ENCODE data around the gene CIT. TPM values are rescaled to one million over a fixed set of nuclear protein-coding genes. Genes with fewer than 3 reads are reported as not detected.

CIT gene
- total and polyA plus RNA-seq, 8 donors = 7.0 to 33.2 (median 20.8) TPM

GRCh38 chr12:119797090-119797489 lies 80.0 kb downstream of the CIT start:
- no peak overlapping the region for H3K4me3 ChIP-seq
- H3K36me3 ChIP-seq = no peaks in the 10 kb centered on the region
- intact Hi-C loops (cut with DNase I) = no loop called here
- no peaks in the 10 kb centered on the region for H3K9me3 ChIP-seq
- H3K4me1 ChIP-seq = no peaks in the 10 kb centered on the region
- no peak for ATAC-seq
- no peak for DNase-seq
- no peak overlapping the region for H3K27ac ChIP-seq
- no peaks in the 10 kb centered on the region for H3K27me3 ChIP-seq
- no peak for TF ChIP-seq CTCF (IDR thresholded peaks at IDR 0.05)

DNA sequence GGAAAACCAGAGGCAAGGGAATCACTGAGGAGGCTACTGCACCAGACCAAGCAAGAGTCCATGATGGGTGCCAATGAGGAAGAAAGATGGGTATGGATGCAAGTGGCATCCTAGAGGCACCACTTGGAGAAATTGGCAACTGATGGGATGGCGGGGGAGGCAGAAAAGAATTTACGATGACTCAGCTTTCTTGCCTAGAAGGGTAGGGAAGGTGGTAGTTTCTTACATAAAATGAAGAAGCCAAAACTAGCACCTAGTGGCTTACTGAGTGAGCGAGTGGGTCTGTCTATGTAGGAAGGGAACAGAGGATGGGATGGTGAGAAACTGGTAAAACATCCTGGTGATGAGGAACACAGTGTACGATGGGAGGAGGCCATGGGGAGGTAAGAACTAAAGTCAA lies 80.8 kb downstream of the CIT start:
- no peak for DNase-seq
- no peaks in the 10 kb centered on the region for H3K4me1 ChIP-seq
- no peak overlapping the region for H3K27ac ChIP-seq
- H3K4me3 ChIP-seq = no peak overlapping the region
- intact Hi-C loops (cut with DNase I) = no loop called here
- no peak for TF ChIP-seq CTCF (IDR thresholded peaks at IDR 0.05)
- H3K27me3 ChIP-seq = no peaks in the 10 kb centered on the region
- no peaks in the 10 kb centered on the region for H3K36me3 ChIP-seq
- no peaks in the 10 kb centered on the region for H3K9me3 ChIP-seq
- ATAC-seq = no peak

- Histone ChIP-seq H3K27me3 (no peaks in the 10 kb centered on the region), H3K4me1 (no peaks in the 10 kb centered on the region), H3K4me3 (no peak overlapping the region), H3K27ac (no peak overlapping the region), H3K36me3 (no peaks in the 10 kb centered on the region), H3K9me3 (no peaks in the 10 kb centered on the region)
- no peak for ATAC-seq
- no peak for TF ChIP-seq CTCF (IDR thresholded peaks at IDR 0.05)
- no peak for DNase-seq
- intact Hi-C loops (cut with DNase I) = no loop called here
Measured at GRCh38 chr12:119791453-119791852, 85.7 kb downstream of the CIT start.

- TF ChIP-seq CTCF (IDR thresholded peaks at IDR 0.05) = no peak
- DNase-seq (no peak), ATAC-seq (no peak)
- H3K27me3 ChIP-seq = no peaks in the 10 kb centered on the region
- H3K36me3 ChIP-seq = peaks cover 0 to 14% of the 10 kb centered on the region in 2 donors
- intact Hi-C loops (cut with DNase I) = no loop called here
- no peaks in the 10 kb centered on the region for H3K9me3 ChIP-seq
- no peak overlapping the region for H3K27ac ChIP-seq
- no peaks in the 10 kb centered on the region for H3K4me1 ChIP-seq
- H3K4me3 ChIP-seq = no peak overlapping the region
Measured at GRCh38 chr12:119788786-119789185, 88.3 kb downstream of the CIT start.

- ATAC-seq = no peak
- no peaks in the 10 kb centered on the region for H3K4me1 ChIP-seq
- TF ChIP-seq CTCF (IDR thresholded peaks at IDR 0.05) = no peak
- no peaks in the 10 kb centered on the region for H3K9me3 ChIP-seq
- peaks cover 0 to 18% of the 10 kb centered on the region in 2 donors for H3K36me3 ChIP-seq
- no peak for DNase-seq
- no peak overlapping the region for H3K4me3 ChIP-seq
- no peaks in the 10 kb centered on the region for H3K27me3 ChIP-seq
- intact Hi-C loops (cut with DNase I) = no loop called here
- H3K27ac ChIP-seq = no peak overlapping the region
Measured at GRCh38 chr12:119786539-119786938, 90.6 kb downstream of the CIT start.

All from left lung (tissue), 10 donors.